Esophagus squamous epithelium (tissue), 5 donors: ENCODE measurements around the gene SEC31B. TPM values are rescaled to one million over a fixed set of nuclear protein-coding genes. Genes with fewer than 3 reads are reported as not detected.

Experiments used
- DNase-seq: peaks from one replicate; lab custom pipeline; 2025; lab: John Stamatoyannopoulos, UW
- H3K27ac ChIP-seq, 4 donors: fragments of 200-600 bp; sonication (generic); one replicate each; pipeline ENCODE4 v1.5.1; 2016 to 2019; ENCODE audit warnings: mild to moderate bottlenecking in 1 of 4
- H3K27me3 ChIP-seq, 4 donors: fragments of 200-600 bp; sonication (generic); 1 replicate in 3 of 4; 2 replicates in 1 of 4; pipeline versions ENCODE4 v1.5.1 to v1.6.0; 2017 to 2021; ENCODE audit warnings: antibody characterized with exemption in 1 of 4
- H3K36me3 ChIP-seq, 3 donors: fragments of 200-600 bp; sonication (generic); one replicate each; pipeline ENCODE4 v1.5.1; 2016 to 2019
- H3K4me1 ChIP-seq, 3 donors: fragments of 200-600 bp; sonication (generic); one replicate each; pipeline ENCODE4 v1.5.1; 2017 to 2019
- H3K4me3 ChIP-seq, 4 donors: fragments of 200-600 bp; sonication (generic); 1 replicate in 3 of 4; 2 replicates in 1 of 4; pipeline ENCODE4 v1.5.1; 2016 to 2019; ENCODE audit warnings: mild to moderate bottlenecking in 2 of 4, moderate library complexity in 1 of 4
- H3K9me3 ChIP-seq, 3 donors: fragments of 200-600 bp; sonication (generic); one replicate each; pipeline ENCODE4 v1.5.1; 2016 to 2019
- CTCF ChIP-seq, 6 experiments: fragments of 450-650 bp in 4 of 6; fragments of 200-600 bp in 2 of 6; sonication (generic) in 2 of 6; IDR thresholded peaks; one replicate each; pipeline ENCODE4 v1.5.1; 2016 to 2019; ENCODE audit warnings: antibody characterized with exemption in 6 of 6, mild to moderate bottlenecking in 4 of 6, moderate library complexity in 4 of 6
- POLR2A ChIP-seq, 4 donors: fragments of 450-650 bp; IDR thresholded peaks; one replicate each; pipeline ENCODE4 v1.6.1; 2017; ENCODE audit warnings: antibody characterized with exemption in 4 of 4, mild to moderate bottlenecking in 4 of 4, moderate library complexity in 3 of 4
- WGBS, 2 donors: methylation state at CpG; one replicate each; pipeline ENCODE4 v1.1.5; 2018; 5-methylcytosine and 5-hydroxymethylcytosine counted together
- intact Hi-C: fragments of 100-400 bp; cut with DNase I; formaldehyde crosslinking; loops from one replicate; pipeline ENCODE4 v1.15.0; 2022
- total RNA-seq, 4 donors: library from RNA; depleted of rRNA; stranded (reverse); fragments of >200 nt; gene quantifications; one replicate each; pipeline ENCODE4 v1.1.0, GENCODE V29; 2016
- donor health status: DM: yes; HTN: yes; CAD: no.

Gene SEC31B
- total RNA-seq, 4 donors from 2014 or later: 0.85 to 7.1 (median 2.5) TPM

- peak within 1 kb of the TSS; percentile 62 to 79 (median 76) for H3K27ac ChIP-seq
- TF ChIP-seq POLR2A (IDR thresholded peaks at IDR 0.05): peak in 3 of 4 donors; percentile 26 to 72 (median 59)
- peak; percentile 82 to 94 (median 86) for TF ChIP-seq CTCF (IDR thresholded peaks at IDR 0.05)
- intact Hi-C loops: no loop called here
- no peaks in the 10 kb centered on the region for H3K27me3 ChIP-seq
- H3K36me3 ChIP-seq: peaks cover 0 to 36% (median 12%) of the 10 kb centered on the region in 3 donors
- DNase-seq: peak; percentile 64
- H3K9me3 ChIP-seq: no peaks in the 10 kb centered on the region
- peak within 1 kb of the TSS; percentile 67 to 83 (median 72) for H3K4me3 ChIP-seq
- peaks cover 9 to 34% (median 16%) of the 10 kb centered on the region in 3 donors for H3K4me1 ChIP-seq
- 1% methylated on average over 15 to 18 of the region's 35 CpGs for WGBS, 2 donors
Measured at GRCh38 chr10:100535715-100536353, 16.2 kb upstream of the SEC31B start, which contains the start of gene HIF1AN. Gene HIF1AN, plus strand, starts transcription at chr10:100535943. Its CDS starts 16 bp downstream, at chr10:100535959.

- intact Hi-C loops: no loop called here
- WGBS, 2 donors: 49 to 50% methylated on average over 4 of the region's 4 CpGs
- H3K27ac ChIP-seq: peak overlapping the region in 3 of 4 donors; percentile 62 to 79 (median 74)
Measured at GRCh38 chr10:100535338-100535714, 15.7 kb upstream of the SEC31B start.

GRCh38 chr10:100534726-100535125 lies 15.1 kb upstream of the SEC31B start:
- Histone ChIP-seq H3K27ac (no peak overlapping the region), H3K4me3 (no peak overlapping the region), H3K27me3 (no peaks in the 10 kb centered on the region), H3K36me3 (peaks cover 0 to 25% (median 7%) of the 10 kb centered on the region in 3 donors), H3K4me1 (peaks cover 9 to 41% (median 16%) of the 10 kb centered on the region in 3 donors), H3K9me3 (no peaks in the 10 kb centered on the region)
- WGBS, 2 donors: 63 to 66% methylated on average over 2 of the region's 2 CpGs
- TF ChIP-seq CTCF (IDR thresholded peaks at IDR 0.05) (no peak), POLR2A (IDR thresholded peaks at IDR 0.05) (no peak)
- intact Hi-C loops: no loop called here
- no peak for DNase-seq

More at GRCh38 chr10:100535338-100535714, 15.7 kb upstream of the SEC31B start:
- Histone ChIP-seq H3K36me3 (peaks cover 0 to 31% (median 7%) of the 10 kb centered on the region in 3 donors), H3K4me1 (peaks cover 9 to 36% (median 16%) of the 10 kb centered on the region in 3 donors), H3K9me3 (no peaks in the 10 kb centered on the region), H3K27me3 (no peaks in the 10 kb centered on the region), H3K4me3 (peak overlapping the region; percentile 67 to 83 (median 72))
- DNase-seq: no peak
- TF ChIP-seq POLR2A (IDR thresholded peaks at IDR 0.05) (no peak), CTCF (IDR thresholded peaks at IDR 0.05) (no peak)

GRCh38 chr10:100531761-100532160 lies 12.1 kb upstream of the SEC31B start:
- Histone ChIP-seq H3K4me1 (peaks cover 14 to 50% (median 20%) of the 10 kb centered on the region in 3 donors), H3K9me3 (no peaks in the 10 kb centered on the region), H3K36me3 (peaks cover 0 to 12% (median 0%) of the 10 kb centered on the region in 3 donors), H3K27me3 (no peaks in the 10 kb centered on the region), H3K4me3 (no peak overlapping the region), H3K27ac (no peak overlapping the region)
- no peak for TF ChIP-seq CTCF (IDR thresholded peaks at IDR 0.05)
- TF ChIP-seq POLR2A (IDR thresholded peaks at IDR 0.05): no peak
- intact Hi-C loops: no loop called here
- no peak for DNase-seq
